IMR-90 (cell line): ENCODE data around the gene MRPL30. TPM values are rescaled to one million over a fixed set of nuclear protein-coding genes. Genes with fewer than 3 reads are reported as not detected.

Source experiments
- ATAC-seq: fragments of 200-7000 bp; cut with Tn5 transposase; 2 replicates; pipeline ENCODE4 v1.9.1; 2020; ENCODE audit warnings: low read depth, mild to moderate bottlenecking, moderate library complexity
- BruUV-seq: library from RNA; stranded (reverse); fragments of 400-500 nt; replicated peaks from 2 replicates; lab custom pipeline; 2021; lab: Mats Ljungman, UMichigan
- CTCF ChIA-PET: fragments of 300-600 bp; formaldehyde crosslinking; extraction: SDS; loops from one replicate; lab custom pipeline; 2021; ENCODE audit warnings: antibody characterized with exemption; lab: Yijun Ruan, JAX
- POLR2A ChIA-PET: fragments of 300-600 bp; sonication (Branson Sonifier 250); formaldehyde crosslinking; loops from one replicate; lab custom pipeline; 2022; ENCODE audit warnings: antibody characterized with exemption; ENCODE audit not compliant: unreplicated experiment; lab: Charles Lee
- DNase-seq: peaks from one replicate; pipeline ENCODE4 v3.0.0; 2013
- H2AFZ ChIP-seq: replicated peaks from 2 replicates; pipeline ENCODE3; 2013; ENCODE audit warnings: low read length, mild to moderate bottlenecking; ENCODE audit not compliant: poor library complexity
- H2AK5ac ChIP-seq: 2 replicates; pipeline ENCODE4 v1.6.1; 2013; ENCODE audit warnings: low read depth, low read length, inconsistent platforms
- H2AK9ac ChIP-seq: replicated peaks from 2 replicates; pipeline ENCODE3; 2013; ENCODE audit warnings: mild to moderate bottlenecking, low read depth, low read length, moderate library complexity; ENCODE audit not compliant: poor library complexity
- H2BK120ac ChIP-seq: 2 replicates; pipeline ENCODE4 v1.6.1; 2013; ENCODE audit warnings: low read depth, low read length, inconsistent platforms
- H2BK15ac ChIP-seq: 3 replicates; pipeline ENCODE4 v1.6.1; 2013; ENCODE audit warnings: low read depth, low read length, inconsistent platforms
- H2BK20ac ChIP-seq: 2 replicates; pipeline ENCODE4 v1.6.1; 2013; ENCODE audit warnings: low read depth, mild to moderate bottlenecking, inconsistent platforms, low read length, moderate library complexity
- H2BK5ac ChIP-seq: 2 replicates; pipeline ENCODE4 v1.6.1; 2013; ENCODE audit warnings: mild to moderate bottlenecking, low read depth, low read length, inconsistent platforms; ENCODE audit not compliant: poor library complexity, severe bottlenecking
- H3K14ac ChIP-seq: replicated peaks from 2 replicates; pipeline ENCODE4 v1.6.1; 2013; ENCODE audit warnings: low read depth, low read length, inconsistent platforms
- H3K18ac ChIP-seq: 2 replicates; pipeline ENCODE4 v1.6.1; 2013; ENCODE audit warnings: low read depth, low read length, control low read depth
- H3K23ac ChIP-seq: 2 replicates; pipeline ENCODE4 v1.6.1; 2013; ENCODE audit warnings: low read depth, low read length, inconsistent platforms
- H3K27ac ChIP-seq: 2 replicates; pipeline ENCODE4 v1.5.1; 2013; ENCODE audit warnings: mild to moderate bottlenecking, control low read depth, low read length; ENCODE audit not compliant: insufficient read depth
- H3K27me3 ChIP-seq: 2 replicates; pipeline ENCODE4 v1.6.1; 2013; ENCODE audit warnings: low read length; ENCODE audit not compliant: control insufficient read depth, insufficient read depth
- H3K36me3 ChIP-seq: 2 replicates; pipeline ENCODE4 v1.6.1; 2013; ENCODE audit warnings: low read length, mixed read lengths; ENCODE audit not compliant: control insufficient read depth, insufficient read depth
- H3K4ac ChIP-seq: 2 replicates; pipeline ENCODE4 v1.6.1; 2013; ENCODE audit warnings: low read depth, low read length, inconsistent platforms
- H3K4me1 ChIP-seq: 2 replicates; pipeline ENCODE4 v1.6.1; 2013; ENCODE audit warnings: low read length, mixed read lengths; ENCODE audit not compliant: control insufficient read depth, insufficient read depth
- H3K4me2 ChIP-seq: 2 replicates; pipeline ENCODE4 v1.6.1; 2013; ENCODE audit warnings: low read depth, mild to moderate bottlenecking, control low read depth, low read length, moderate library complexity
- H3K4me3 ChIP-seq: 2 replicates; pipeline ENCODE4 v1.5.1; 2013; ENCODE audit warnings: low read depth, mild to moderate bottlenecking, control low read depth, low read length, moderate library complexity; ENCODE audit not compliant: insufficient read depth
- H3K56ac ChIP-seq: 2 replicates; pipeline ENCODE4 v1.6.1; 2013; ENCODE audit warnings: low read length, inconsistent platforms; ENCODE audit not compliant: insufficient read depth; ENCODE audit errors: extremely low read depth
- H3K79me1 ChIP-seq, 2 experiments: 2 replicates each; pipeline ENCODE4 v1.6.1; 2013; ENCODE audit warnings: low read length in 2 of 2, inconsistent platforms in 1 of 2, low read depth in 1 of 2
- H3K9ac ChIP-seq: 2 replicates; pipeline ENCODE4 v1.6.1; 2013; ENCODE audit warnings: low read depth, low read length, control low read depth
- H3K9me1 ChIP-seq: 2 replicates; pipeline ENCODE4 v1.6.1; 2013; ENCODE audit warnings: low read length, inconsistent platforms; ENCODE audit not compliant: insufficient read depth
- H3K9me3 ChIP-seq: 2 replicates; pipeline ENCODE4 v1.6.1; 2013; ENCODE audit warnings: low read length; ENCODE audit not compliant: control insufficient read depth, insufficient read depth
- H4K20me1 ChIP-seq: 2 replicates; pipeline ENCODE4 v1.6.1; 2013; ENCODE audit warnings: low read length, inconsistent platforms; ENCODE audit not compliant: insufficient read depth
- H4K5ac ChIP-seq: 2 replicates; pipeline ENCODE4 v1.6.1; 2013; ENCODE audit warnings: mild to moderate bottlenecking, low read depth, low read length, control low read depth
- H4K8ac ChIP-seq, 2 experiments: 2 replicates each; pipeline ENCODE4 v1.6.1; 2013; ENCODE audit warnings: low read depth in 2 of 2, low read length in 2 of 2, control low read depth in 1 of 2, inconsistent platforms in 1 of 2
- H4K91ac ChIP-seq: 2 replicates; pipeline ENCODE4 v1.6.1; 2013; ENCODE audit warnings: low read depth, low read length, inconsistent platforms; ENCODE audit not compliant: insufficient read depth
- NFE2L2 ChIP-seq: fragments of 150-350 bp; IDR thresholded peaks from 2 replicates; pipeline ENCODE4 v1.6.1; 2016; ENCODE audit warnings: low read depth, mild to moderate bottlenecking, low read length
- POLR2A ChIP-seq: IDR thresholded peaks from 2 replicates; pipeline ENCODE4 v1.6.1; 2012; ENCODE audit warnings: mild to moderate bottlenecking, low read depth, low read length
- WGBS, 2 experiments: methylation state at CpG; one replicate each; pipeline versions ENCODE4 v1.1.5 to v1.1.7; 2013; ENCODE audit warnings: missing lambda C conversion rate in 2 of 2; ENCODE audit not compliant: insufficient read length in 1 of 2; ENCODE audit errors: extremely low coverage in 2 of 2; 5-methylcytosine and 5-hydroxymethylcytosine counted together
- dilution Hi-C: fragments of 300-500 bp; cut with HindIII; formaldehyde crosslinking; loops from one replicate; pipeline ENCODE4 v1.14.3; 2018; ENCODE audit warnings: low sequenced_read_pairs; ENCODE audit not compliant: unreplicated experiment
- in situ Hi-C: fragments of 300-500 bp; cut with MboI; formaldehyde crosslinking; loops from 3 replicates; pipeline ENCODE4 v1.14.3; 2019; ENCODE audit warnings: low sequenced_read_pairs, inconsistent platforms, mixed read lengths
- intact Hi-C: fragments of 100-400 bp; cut with micrococcal nuclease; formaldehyde crosslinking; loops from 2 replicates; pipeline ENCODE4 v1.10.0; 2022
- polyA plus RNA-seq, 3 experiments: library from polyadenylated mRNA; depleted of rRNA; stranded (reverse); fragments of >200 nt; gene quantifications; 2 replicates each; pipeline ENCODE4 v1.2.3, GENCODE V29; 2012; ENCODE audit warnings: low replicate concordance in 1 of 3
- total RNA-seq: library from RNA; depleted of rRNA; stranded (reverse); fragments of >200 nt; gene quantifications from 2 replicates; pipeline ENCODE4 v1.2.3, GENCODE V29; 2012

The MRPL30 gene
- total and polyA plus RNA-seq, 2 of the 4 experiments (the other 2 are of a cell fraction) = 18.7 to 34.8 TPM

GRCh38 chr2:99188357-99188756 is 7.4 kb downstream of the MRPL30 start:
- no peak overlapping the region for H3K27ac ChIP-seq
- H3K36me3 ChIP-seq = peaks cover 11% of the 10 kb centered on the region
- peaks cover 15 to 24% of the 10 kb centered on the region in 2 experiments; a peak in 3 of 4 replicates for H3K79me1 ChIP-seq
- no peak overlapping the region for H3K18ac ChIP-seq
- no peaks in the 10 kb centered on the region for H3K4me1 ChIP-seq
- H3K23ac ChIP-seq = no peak overlapping the region
- H3K4me2 ChIP-seq = no peak overlapping the region
- DNase-seq = no peak
- H3K9me1 ChIP-seq = no peaks in the 10 kb centered on the region; the same call in 1 of the 2 replicates
- no peak overlapping the region for H2BK5ac ChIP-seq
- dilution Hi-C loops = no loop called here
- no peak overlapping the region for H4K91ac ChIP-seq
- no TSS peak for BruUV-seq
- in situ Hi-C loops = loop anchor here (10.0 kb wide), 2 partner anchors 146 to 286 kb away; partner anchors contain the start of genes EIF5B and TXNDC9
- H2BK15ac ChIP-seq = no peak overlapping the region
- no peak overlapping the region for H4K5ac ChIP-seq
- H3K4me3 ChIP-seq = no peak overlapping the region
- H2AK5ac ChIP-seq = no peak overlapping the region
- no peak overlapping the region for H3K14ac ChIP-seq
- H3K9me3 ChIP-seq = no peaks in the 10 kb centered on the region
- ATAC-seq = no peak
- no peak overlapping the region for H3K9ac ChIP-seq
- intact Hi-C loops = no loop called here
- no peak overlapping the region for H2BK120ac ChIP-seq
- ChIA-PET CTCF (interaction anchor here (0.6 kb wide), 1 partner anchor 554 kb away, joined by 4 read pairs; no protein-coding TSS in a partner anchor), POLR2A (no interaction called here)
- no peak overlapping the region for H2BK20ac ChIP-seq
- H3K56ac ChIP-seq = no peak overlapping the region
- WGBS, 2 experiments = no CpG with 5 or more reads among the region's 3 CpGs
- H3K4ac ChIP-seq = no peak overlapping the region
- TF ChIP-seq NFE2L2 = no peak
- no peak for TF ChIP-seq POLR2A
- H2AK9ac ChIP-seq = no peak overlapping the region
- H4K20me1 ChIP-seq = no peaks in the 10 kb centered on the region
- H2AFZ ChIP-seq = no peak overlapping the region
- H3K27me3 ChIP-seq = no peaks in the 10 kb centered on the region
- H4K8ac ChIP-seq = no peak overlapping the region
